GM23338 (cell line): ENCODE data around the gene ALPL. TPM values are rescaled to one million over a fixed set of nuclear protein-coding genes. Genes with fewer than 3 reads are reported as not detected.

Source experiments
- ATAC-seq: fragments of 200-7000 bp; cut with Tn5 transposase; 3 replicates; pipeline ENCODE4 v1.9.1; 2020
- DNase-seq: peaks from one replicate; pipeline ENCODE4 v3.0.0-alpha.2; 2015; ENCODE audit warnings: low spot score
- H2AFZ ChIP-seq: fragments of 200-600 bp; sonication (generic); 2 replicates; pipeline ENCODE4 v1.8.0; 2016; ENCODE audit warnings: antibody characterized with exemption, mild to moderate bottlenecking, moderate library complexity
- H3F3A ChIP-seq: fragments of 200-600 bp; sonication (generic); replicated peaks from 2 replicates; pipeline ENCODE4 v1.8.0; 2017; ENCODE audit warnings: antibody characterized with exemption, mixed run types, low read depth
- H3K27ac ChIP-seq: fragments of 200-600 bp; sonication (generic); 2 replicates; pipeline ENCODE4 v1.6.1; 2016; ENCODE audit warnings: low read depth
- H3K27me3 ChIP-seq: fragments of 200-600 bp; sonication (generic); 2 replicates; pipeline ENCODE4 v1.8.0; 2016; ENCODE audit warnings: mild to moderate bottlenecking, mixed run types, moderate library complexity; ENCODE audit not compliant: insufficient read depth
- H3K36me3 ChIP-seq: fragments of 200-600 bp; sonication (generic); 2 replicates; pipeline ENCODE4 v1.8.0; 2016; ENCODE audit warnings: mild to moderate bottlenecking; ENCODE audit not compliant: insufficient read depth
- H3K4me1 ChIP-seq: fragments of 200-600 bp; sonication (generic); 2 replicates; pipeline ENCODE4 v1.8.0; 2016; ENCODE audit warnings: mild to moderate bottlenecking, moderate library complexity; ENCODE audit not compliant: insufficient read depth
- H3K4me2 ChIP-seq: fragments of 200-600 bp; sonication (generic); 2 replicates; pipeline ENCODE4 v1.7.1; 2017; ENCODE audit warnings: mixed run types
- H3K4me3 ChIP-seq: fragments of 200-600 bp; sonication (generic); 2 replicates; pipeline ENCODE4 v1.6.1; 2016; ENCODE audit warnings: mixed run types
- H3K79me2 ChIP-seq: fragments of 200-600 bp; sonication (generic); replicated peaks from 2 replicates; pipeline ENCODE4 v1.8.0; 2017; ENCODE audit warnings: mild to moderate bottlenecking; ENCODE audit not compliant: insufficient read depth
- H3K9me2 ChIP-seq: fragments of 200-600 bp; sonication (generic); 2 replicates; pipeline ENCODE4 v1.8.0; 2017; ENCODE audit not compliant: insufficient read depth
- H4K20me1 ChIP-seq: fragments of 200-600 bp; sonication (generic); replicated peaks from 2 replicates; pipeline ENCODE4 v1.8.0; 2017; ENCODE audit warnings: mild to moderate bottlenecking; ENCODE audit not compliant: insufficient read depth
- H3K27ac Mint-ChIP-seq: 2 replicates; pipeline ENCODE4 v1.8.0; 2020; ENCODE audit warnings: inconsistent platforms, mild to moderate bottlenecking, moderate library complexity, mixed read lengths
- H3K27me3 Mint-ChIP-seq: 3 replicates; pipeline ENCODE4 v1.8.0; 2022; ENCODE audit warnings: low read depth, mild to moderate bottlenecking, moderate library complexity, mixed read lengths, inconsistent platforms; ENCODE audit not compliant: insufficient read depth, poor library complexity
- H3K36me3 Mint-ChIP-seq: 3 replicates; pipeline ENCODE4 v1.8.0; 2021; ENCODE audit warnings: low read depth, mild to moderate bottlenecking, inconsistent platforms, moderate library complexity, mixed read lengths
- H3K4me1 Mint-ChIP-seq: 3 replicates; pipeline ENCODE4 v1.8.0; 2020; ENCODE audit warnings: mild to moderate bottlenecking, inconsistent platforms, mixed read lengths
- H3K4me3 Mint-ChIP-seq: 3 replicates; pipeline ENCODE4 v1.8.0; 2021; ENCODE audit warnings: moderate library complexity, mild to moderate bottlenecking, inconsistent platforms, mixed read lengths
- H3K9me3 Mint-ChIP-seq: 3 replicates; pipeline ENCODE4 v1.8.0; 2020; ENCODE audit warnings: moderate library complexity, mild to moderate bottlenecking, inconsistent platforms, mixed read lengths
- CREB1 ChIP-seq: fragments of 250-450 bp; sonication (Bioruptor Pico); IDR thresholded peaks from 2 replicates; pipeline ENCODE4 v1.5.0; 2020; ENCODE audit warnings: low read depth, mild to moderate bottlenecking, moderate library complexity
- EZH2 ChIP-seq: fragments of 200-600 bp; sonication (generic); IDR thresholded peaks from one replicate; pipeline ENCODE4 v1.8.0; 2017; ENCODE audit warnings: antibody characterized with exemption, mild to moderate bottlenecking, low read depth; ENCODE audit not compliant: unreplicated experiment
- EZH2phosphoT487 ChIP-seq: fragments of 200-600 bp; sonication (generic); IDR thresholded peaks from one replicate; pipeline ENCODE4 v1.8.1; 2018; ENCODE audit warnings: antibody characterized with exemption; ENCODE audit not compliant: unreplicated experiment
- JUNB ChIP-seq: IDR thresholded peaks from one replicate; pipeline ENCODE4 v1.6.1; 2016; ENCODE audit warnings: antibody characterized with exemption; ENCODE audit not compliant: unreplicated experiment
- NANOG ChIP-seq: IDR thresholded peaks from 2 replicates; pipeline ENCODE4 v1.6.1; 2016; ENCODE audit warnings: antibody characterized with exemption, borderline replicate concordance
- POLR2AphosphoS5 ChIP-seq: IDR thresholded peaks from 2 replicates; pipeline ENCODE4 v1.6.1; 2016; ENCODE audit warnings: antibody characterized with exemption, low read depth
- STAT1 ChIP-seq: IDR thresholded peaks from one replicate; pipeline ENCODE4 v1.6.1; 2016; ENCODE audit warnings: antibody characterized with exemption; ENCODE audit not compliant: unreplicated experiment
- ZNF114 ChIP-seq: fragments of 250-450 bp; sonication (Bioruptor Pico); IDR thresholded peaks from 2 replicates; pipeline ENCODE4 v1.5.0; 2020; ENCODE audit warnings: mild to moderate bottlenecking, moderate library complexity
- polyA plus RNA-seq: library from polyadenylated mRNA; unstranded; fragments of >200 nt; fragmentation: Nextera tagmentation; extraction: Ambion mirVana; gene quantifications from 2 replicates; pipeline ENCODE4 v1.2.1, GENCODE V29; 2016
- total RNA-seq: library from RNA; depleted of rRNA; stranded (reverse); fragments of >200 nt; shearing (Covaris generic); gene quantifications from 2 replicates; pipeline ENCODE4 v1.2.3, GENCODE V29; 2014
- TF ChIP-seq, protein P1 (sequence below): IDR thresholded peaks from one replicate; pipeline ENCODE4 v1.6.1; 2018; ENCODE audit warnings: antibody characterized with exemption; ENCODE audit not compliant: unreplicated experiment
- TF ChIP-seq, protein P2 (sequence below): fragments of 250-450 bp; sonication (Bioruptor Pico); IDR thresholded peaks from 2 replicates; pipeline ENCODE4 v1.5.0; 2020; ENCODE audit warnings: mild to moderate bottlenecking, moderate library complexity
- TF ChIP-seq, protein P3 (sequence below), 2 experiments: fragments of 200-600 bp in 1 of 2; sonication (generic) in 1 of 2; conservative IDR thresholded peaks; 2 replicates each; pipeline versions ENCODE4 v1.5.1 to v1.6.1; 2016 to 2017; ENCODE audit warnings: antibody characterized with exemption in 2 of 2, low read depth in 2 of 2, mild to moderate bottlenecking in 2 of 2, moderate library complexity in 1 of 2
- TF ChIP-seq, protein P4 (sequence below): IDR thresholded peaks from 2 replicates; pipeline ENCODE4 v1.6.1; 2016; ENCODE audit warnings: antibody characterized with exemption

ALPL gene
- total and polyA plus RNA-seq, 2 experiments from 2014 or later = 116 to 187 TPM

DNA sequence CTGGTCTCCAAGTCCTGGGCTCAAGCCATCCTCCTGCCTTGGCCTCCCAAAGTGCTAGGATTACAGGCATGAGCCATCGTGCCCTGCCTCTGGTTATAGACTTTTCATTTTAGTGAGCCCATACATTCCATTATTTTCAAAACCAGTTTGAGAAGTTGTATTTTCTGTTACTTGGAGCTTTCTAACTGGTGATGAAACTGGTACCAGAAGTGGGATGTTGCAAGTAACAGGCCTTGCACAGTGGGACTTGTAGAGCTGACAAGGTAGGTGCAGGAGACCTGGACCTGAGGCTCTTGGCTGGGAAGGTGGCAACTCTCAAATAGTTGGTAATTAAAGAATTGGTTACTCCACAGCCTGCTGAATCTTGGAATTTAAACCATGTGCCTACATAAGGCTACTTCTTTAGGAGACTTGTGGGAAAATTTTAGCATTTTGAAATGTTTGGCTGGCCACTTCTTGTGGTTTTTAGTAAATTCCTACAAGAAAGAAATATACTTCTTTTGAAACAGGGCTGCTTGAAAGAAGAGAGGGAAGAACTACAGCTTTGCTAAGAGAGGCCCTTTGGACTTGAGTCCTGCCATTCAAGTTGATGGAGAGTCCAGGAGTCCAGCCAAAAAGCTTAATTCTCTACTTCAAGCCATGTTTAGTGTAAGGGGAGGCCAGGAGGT is 9.8 kb upstream of the ALPL start:
- Histone ChIP-seq H3K27me3 (no peaks in the 10 kb centered on the region), H3K4me2 (no peak overlapping the region), H4K20me1 (no peaks in the 10 kb centered on the region), H3F3A (no peaks in the 10 kb centered on the region), H3K79me2 (no peaks in the 10 kb centered on the region), H3K4me1 (no peaks in the 10 kb centered on the region), H3K9me2 (no peaks in the 10 kb centered on the region), H2AFZ (no peak overlapping the region), H3K4me3 (no peak overlapping the region), H3K36me3 (no peaks in the 10 kb centered on the region), H3K27ac (no peak overlapping the region)
- no peak overlapping the region for H3K27ac Mint-ChIP-seq
- no peak for TF ChIP-seq NANOG
- TF ChIP-seq POLR2AphosphoS5 = no peak
- TF ChIP-seq EZH2phosphoT487 = no peak
- TF ChIP-seq STAT1 = no peak
- TF ChIP-seq JUNB = no peak
- TF ChIP-seq CREB1 (CRISPR knock-in tag) = no peak
- TF ChIP-seq ZNF114 = no peak
- TF ChIP-seq, protein P1, sequence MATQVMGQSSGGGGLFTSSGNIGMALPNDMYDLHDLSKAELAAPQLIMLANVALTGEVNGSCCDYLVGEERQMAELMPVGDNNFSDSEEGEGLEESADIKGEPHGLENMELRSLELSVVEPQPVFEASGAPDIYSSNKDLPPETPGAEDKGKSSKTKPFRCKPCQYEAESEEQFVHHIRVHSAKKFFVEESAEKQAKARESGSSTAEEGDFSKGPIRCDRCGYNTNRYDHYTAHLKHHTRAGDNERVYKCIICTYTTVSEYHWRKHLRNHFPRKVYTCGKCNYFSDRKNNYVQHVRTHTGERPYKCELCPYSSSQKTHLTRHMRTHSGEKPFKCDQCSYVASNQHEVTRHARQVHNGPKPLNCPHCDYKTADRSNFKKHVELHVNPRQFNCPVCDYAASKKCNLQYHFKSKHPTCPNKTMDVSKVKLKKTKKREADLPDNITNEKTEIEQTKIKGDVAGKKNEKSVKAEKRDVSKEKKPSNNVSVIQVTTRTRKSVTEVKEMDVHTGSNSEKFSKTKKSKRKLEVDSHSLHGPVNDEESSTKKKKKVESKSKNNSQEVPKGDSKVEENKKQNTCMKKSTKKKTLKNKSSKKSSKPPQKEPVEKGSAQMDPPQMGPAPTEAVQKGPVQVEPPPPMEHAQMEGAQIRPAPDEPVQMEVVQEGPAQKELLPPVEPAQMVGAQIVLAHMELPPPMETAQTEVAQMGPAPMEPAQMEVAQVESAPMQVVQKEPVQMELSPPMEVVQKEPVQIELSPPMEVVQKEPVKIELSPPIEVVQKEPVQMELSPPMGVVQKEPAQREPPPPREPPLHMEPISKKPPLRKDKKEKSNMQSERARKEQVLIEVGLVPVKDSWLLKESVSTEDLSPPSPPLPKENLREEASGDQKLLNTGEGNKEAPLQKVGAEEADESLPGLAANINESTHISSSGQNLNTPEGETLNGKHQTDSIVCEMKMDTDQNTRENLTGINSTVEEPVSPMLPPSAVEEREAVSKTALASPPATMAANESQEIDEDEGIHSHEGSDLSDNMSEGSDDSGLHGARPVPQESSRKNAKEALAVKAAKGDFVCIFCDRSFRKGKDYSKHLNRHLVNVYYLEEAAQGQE = no peak
- TF ChIP-seq, protein P2, sequence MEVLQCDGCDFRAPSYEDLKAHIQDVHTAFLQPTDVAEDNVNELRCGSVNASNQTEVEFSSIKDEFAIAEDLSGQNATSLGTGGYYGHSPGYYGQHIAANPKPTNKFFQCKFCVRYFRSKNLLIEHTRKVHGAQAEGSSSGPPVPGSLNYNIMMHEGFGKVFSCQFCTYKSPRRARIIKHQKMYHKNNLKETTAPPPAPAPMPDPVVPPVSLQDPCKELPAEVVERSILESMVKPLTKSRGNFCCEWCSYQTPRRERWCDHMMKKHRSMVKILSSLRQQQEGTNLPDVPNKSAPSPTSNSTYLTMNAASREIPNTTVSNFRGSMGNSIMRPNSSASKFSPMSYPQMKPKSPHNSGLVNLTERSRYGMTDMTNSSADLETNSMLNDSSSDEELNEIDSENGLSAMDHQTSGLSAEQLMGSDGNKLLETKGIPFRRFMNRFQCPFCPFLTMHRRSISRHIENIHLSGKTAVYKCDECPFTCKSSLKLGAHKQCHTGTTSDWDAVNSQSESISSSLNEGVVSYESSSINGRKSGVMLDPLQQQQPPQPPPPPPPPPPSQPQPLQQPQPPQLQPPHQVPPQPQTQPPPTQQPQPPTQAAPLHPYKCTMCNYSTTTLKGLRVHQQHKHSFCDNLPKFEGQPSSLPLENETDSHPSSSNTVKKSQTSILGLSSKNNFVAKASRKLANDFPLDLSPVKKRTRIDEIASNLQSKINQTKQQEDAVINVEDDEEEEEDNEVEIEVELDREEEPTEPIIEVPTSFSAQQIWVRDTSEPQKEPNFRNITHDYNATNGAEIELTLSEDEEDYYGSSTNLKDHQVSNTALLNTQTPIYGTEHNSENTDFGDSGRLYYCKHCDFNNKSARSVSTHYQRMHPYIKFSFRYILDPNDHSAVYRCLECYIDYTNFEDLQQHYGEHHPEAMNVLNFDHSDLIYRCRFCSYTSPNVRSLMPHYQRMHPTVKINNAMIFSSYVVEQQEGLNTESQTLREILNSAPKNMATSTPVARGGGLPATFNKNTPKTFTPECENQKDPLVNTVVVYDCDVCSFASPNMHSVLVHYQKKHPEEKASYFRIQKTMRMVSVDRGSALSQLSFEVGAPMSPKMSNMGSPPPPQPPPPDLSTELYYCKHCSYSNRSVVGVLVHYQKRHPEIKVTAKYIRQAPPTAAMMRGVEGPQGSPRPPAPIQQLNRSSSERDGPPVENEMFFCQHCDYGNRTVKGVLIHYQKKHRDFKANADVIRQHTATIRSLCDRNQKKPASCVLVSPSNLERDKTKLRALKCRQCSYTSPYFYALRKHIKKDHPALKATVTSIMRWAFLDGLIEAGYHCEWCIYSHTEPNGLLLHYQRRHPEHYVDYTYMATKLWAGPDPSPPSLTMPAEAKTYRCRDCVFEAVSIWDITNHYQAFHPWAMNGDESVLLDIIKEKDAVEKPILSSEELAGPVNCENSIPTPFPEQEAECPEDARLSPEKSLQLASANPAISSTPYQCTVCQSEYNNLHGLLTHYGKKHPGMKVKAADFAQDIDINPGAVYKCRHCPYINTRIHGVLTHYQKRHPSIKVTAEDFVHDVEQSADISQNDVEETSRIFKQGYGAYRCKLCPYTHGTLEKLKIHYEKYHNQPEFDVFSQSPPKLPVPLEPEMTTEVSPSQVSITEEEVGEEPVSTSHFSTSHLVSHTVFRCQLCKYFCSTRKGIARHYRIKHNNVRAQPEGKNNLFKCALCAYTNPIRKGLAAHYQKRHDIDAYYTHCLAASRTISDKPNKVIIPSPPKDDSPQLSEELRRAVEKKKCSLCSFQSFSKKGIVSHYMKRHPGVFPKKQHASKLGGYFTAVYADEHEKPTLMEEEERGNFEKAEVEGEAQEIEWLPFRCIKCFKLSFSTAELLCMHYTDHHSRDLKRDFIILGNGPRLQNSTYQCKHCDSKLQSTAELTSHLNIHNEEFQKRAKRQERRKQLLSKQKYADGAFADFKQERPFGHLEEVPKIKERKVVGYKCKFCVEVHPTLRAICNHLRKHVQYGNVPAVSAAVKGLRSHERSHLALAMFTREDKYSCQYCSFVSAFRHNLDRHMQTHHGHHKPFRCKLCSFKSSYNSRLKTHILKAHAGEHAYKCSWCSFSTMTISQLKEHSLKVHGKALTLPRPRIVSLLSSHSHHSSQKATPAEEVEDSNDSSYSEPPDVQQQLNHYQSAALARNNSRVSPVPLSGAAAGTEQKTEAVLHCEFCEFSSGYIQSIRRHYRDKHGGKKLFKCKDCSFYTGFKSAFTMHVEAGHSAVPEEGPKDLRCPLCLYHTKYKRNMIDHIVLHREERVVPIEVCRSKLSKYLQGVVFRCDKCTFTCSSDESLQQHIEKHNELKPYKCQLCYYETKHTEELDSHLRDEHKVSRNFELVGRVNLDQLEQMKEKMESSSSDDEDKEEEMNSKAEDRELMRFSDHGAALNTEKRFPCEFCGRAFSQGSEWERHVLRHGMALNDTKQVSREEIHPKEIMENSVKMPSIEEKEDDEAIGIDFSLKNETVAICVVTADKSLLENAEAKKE = no peak
- no peak for TF ChIP-seq EZH2
- TF ChIP-seq, protein P3, sequence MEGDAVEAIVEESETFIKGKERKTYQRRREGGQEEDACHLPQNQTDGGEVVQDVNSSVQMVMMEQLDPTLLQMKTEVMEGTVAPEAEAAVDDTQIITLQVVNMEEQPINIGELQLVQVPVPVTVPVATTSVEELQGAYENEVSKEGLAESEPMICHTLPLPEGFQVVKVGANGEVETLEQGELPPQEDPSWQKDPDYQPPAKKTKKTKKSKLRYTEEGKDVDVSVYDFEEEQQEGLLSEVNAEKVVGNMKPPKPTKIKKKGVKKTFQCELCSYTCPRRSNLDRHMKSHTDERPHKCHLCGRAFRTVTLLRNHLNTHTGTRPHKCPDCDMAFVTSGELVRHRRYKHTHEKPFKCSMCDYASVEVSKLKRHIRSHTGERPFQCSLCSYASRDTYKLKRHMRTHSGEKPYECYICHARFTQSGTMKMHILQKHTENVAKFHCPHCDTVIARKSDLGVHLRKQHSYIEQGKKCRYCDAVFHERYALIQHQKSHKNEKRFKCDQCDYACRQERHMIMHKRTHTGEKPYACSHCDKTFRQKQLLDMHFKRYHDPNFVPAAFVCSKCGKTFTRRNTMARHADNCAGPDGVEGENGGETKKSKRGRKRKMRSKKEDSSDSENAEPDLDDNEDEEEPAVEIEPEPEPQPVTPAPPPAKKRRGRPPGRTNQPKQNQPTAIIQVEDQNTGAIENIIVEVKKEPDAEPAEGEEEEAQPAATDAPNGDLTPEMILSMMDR (conservative IDR thresholded peaks at IDR 0.05; ENCODE audit: low read depth in 2 of 2) = no peak
- TF ChIP-seq, protein P4, sequence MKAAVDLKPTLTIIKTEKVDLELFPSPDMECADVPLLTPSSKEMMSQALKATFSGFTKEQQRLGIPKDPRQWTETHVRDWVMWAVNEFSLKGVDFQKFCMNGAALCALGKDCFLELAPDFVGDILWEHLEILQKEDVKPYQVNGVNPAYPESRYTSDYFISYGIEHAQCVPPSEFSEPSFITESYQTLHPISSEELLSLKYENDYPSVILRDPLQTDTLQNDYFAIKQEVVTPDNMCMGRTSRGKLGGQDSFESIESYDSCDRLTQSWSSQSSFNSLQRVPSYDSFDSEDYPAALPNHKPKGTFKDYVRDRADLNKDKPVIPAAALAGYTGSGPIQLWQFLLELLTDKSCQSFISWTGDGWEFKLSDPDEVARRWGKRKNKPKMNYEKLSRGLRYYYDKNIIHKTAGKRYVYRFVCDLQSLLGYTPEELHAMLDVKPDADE = no peak
- no peak for ATAC-seq
- no peaks in the 10 kb centered on the region; the same call in 2 of the 3 replicates for H3K9me3 Mint-ChIP-seq
- H3K36me3 Mint-ChIP-seq = 0 out of 3 replicates have a peak, but pooled peaks cover 2% of the 10 kb centered on the region
- H3K4me1 Mint-ChIP-seq = peaks cover 8% of the 10 kb centered on the region; the same call in 2 of the 3 replicates
- no peak for DNase-seq
- no peak overlapping the region for H3K4me3 Mint-ChIP-seq
- H3K27me3 Mint-ChIP-seq = no peaks in the 10 kb centered on the region
